HEK293 (cell line): ENCODE data around the gene ING4.

Experiments
- MZF1 ChIP-seq: fragments of 450-650 bp; formaldehyde crosslinking; IDR thresholded peaks from 2 replicates; pipeline ENCODE4 v1.5.1; 2017; ENCODE audit warnings: missing biosample characterization, missing genetic modification characterization, borderline replicate concordance
- ZNF221 ChIP-seq: fragments of 450-650 bp; formaldehyde crosslinking; IDR thresholded peaks from 2 replicates; pipeline ENCODE4 v1.5.1; 2017; ENCODE audit warnings: missing biosample characterization, missing genetic modification characterization, borderline replicate concordance
- ZNF639 ChIP-seq: fragments of 450-650 bp; formaldehyde crosslinking; IDR thresholded peaks from 2 replicates; pipeline ENCODE4 v1.5.1; 2016; ENCODE audit warnings: missing biosample characterization, missing genetic modification characterization
- TF ChIP-seq, protein P1 (sequence below): fragments of 450-650 bp; formaldehyde crosslinking; IDR thresholded peaks from 2 replicates; pipeline ENCODE4 v1.5.1; 2016; ENCODE audit warnings: missing biosample characterization, missing genetic modification characterization

- TF ChIP-seq, protein P1, sequence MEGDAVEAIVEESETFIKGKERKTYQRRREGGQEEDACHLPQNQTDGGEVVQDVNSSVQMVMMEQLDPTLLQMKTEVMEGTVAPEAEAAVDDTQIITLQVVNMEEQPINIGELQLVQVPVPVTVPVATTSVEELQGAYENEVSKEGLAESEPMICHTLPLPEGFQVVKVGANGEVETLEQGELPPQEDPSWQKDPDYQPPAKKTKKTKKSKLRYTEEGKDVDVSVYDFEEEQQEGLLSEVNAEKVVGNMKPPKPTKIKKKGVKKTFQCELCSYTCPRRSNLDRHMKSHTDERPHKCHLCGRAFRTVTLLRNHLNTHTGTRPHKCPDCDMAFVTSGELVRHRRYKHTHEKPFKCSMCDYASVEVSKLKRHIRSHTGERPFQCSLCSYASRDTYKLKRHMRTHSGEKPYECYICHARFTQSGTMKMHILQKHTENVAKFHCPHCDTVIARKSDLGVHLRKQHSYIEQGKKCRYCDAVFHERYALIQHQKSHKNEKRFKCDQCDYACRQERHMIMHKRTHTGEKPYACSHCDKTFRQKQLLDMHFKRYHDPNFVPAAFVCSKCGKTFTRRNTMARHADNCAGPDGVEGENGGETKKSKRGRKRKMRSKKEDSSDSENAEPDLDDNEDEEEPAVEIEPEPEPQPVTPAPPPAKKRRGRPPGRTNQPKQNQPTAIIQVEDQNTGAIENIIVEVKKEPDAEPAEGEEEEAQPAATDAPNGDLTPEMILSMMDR (tag by site-specific recombination), result no peak
- TF ChIP-seq ZNF221, result no peak
- no peak for TF ChIP-seq ZNF639 (tag by site-specific recombination)
- TF ChIP-seq MZF1 (tag by site-specific recombination), result no peak
Measured at GRCh38 chr12:6653987-6654386, 8.9 kb downstream of the ING4 start.
